HS-5 (cell line): ENCODE results near the gene CELSR3.

Experiments used
- DNase-seq: peaks from one replicate; pipeline ENCODE4 v3.0.0-alpha.2; 2012; ENCODE audit warnings: low read depth

The CELSR3 gene

GRCh38 chr3:48661501-48662144 is 1.1 kb downstream of the CELSR3 start:
- no peak for DNase-seq

GRCh38 chr3:48660800-48661400 is 1.8 kb downstream of the CELSR3 start:
- DNase-seq: no peak

DNA sequence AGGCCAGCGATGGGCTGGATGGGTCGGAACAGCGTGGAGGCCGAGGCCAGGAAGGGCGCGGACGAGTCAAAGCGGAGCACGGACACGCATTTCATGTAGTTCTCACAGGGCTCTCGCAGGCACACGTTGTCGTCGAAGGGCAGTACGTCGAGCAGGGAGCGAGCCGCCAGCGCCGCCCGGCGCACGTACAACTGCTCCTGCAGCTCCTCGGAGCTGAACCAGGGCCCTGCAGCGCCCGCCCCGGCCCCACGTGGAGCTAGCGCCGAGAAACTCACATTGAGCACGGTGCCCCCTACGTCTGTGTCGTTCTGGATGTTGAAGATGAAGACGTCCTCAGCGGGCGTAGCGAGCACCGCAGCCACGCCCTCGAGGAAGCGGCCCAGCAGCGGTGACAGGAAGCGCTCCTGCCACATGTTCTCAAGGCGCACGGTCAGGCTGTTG is 5.8 kb downstream of the CELSR3 start:
- no peak for DNase-seq

- DNase-seq: no peak
These were observed 6.4 kb downstream of the CELSR3 start for GRCh38 chr3:48656061-48656840.

DNA sequence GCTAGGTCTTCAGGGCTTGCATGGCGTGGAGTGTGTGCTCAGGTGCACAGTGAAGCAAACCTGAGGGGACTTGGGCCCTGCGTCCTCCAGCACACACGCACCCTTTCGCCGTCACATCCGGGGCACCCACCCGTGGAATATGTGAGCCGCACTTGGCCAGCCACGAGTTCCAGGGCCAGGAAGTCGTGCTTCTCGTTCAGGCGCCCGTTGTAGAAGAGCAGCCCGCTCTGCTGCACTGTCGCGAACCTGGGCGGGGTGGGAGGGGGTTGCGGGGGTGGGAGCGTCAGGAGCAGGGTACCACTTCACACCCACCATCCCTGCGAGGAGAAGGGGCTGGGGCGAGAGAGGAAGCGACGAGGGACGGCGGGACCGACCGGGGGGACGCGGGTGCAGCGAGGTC is 7.1 kb downstream of the CELSR3 start:
- no peak for DNase-seq

DNA sequence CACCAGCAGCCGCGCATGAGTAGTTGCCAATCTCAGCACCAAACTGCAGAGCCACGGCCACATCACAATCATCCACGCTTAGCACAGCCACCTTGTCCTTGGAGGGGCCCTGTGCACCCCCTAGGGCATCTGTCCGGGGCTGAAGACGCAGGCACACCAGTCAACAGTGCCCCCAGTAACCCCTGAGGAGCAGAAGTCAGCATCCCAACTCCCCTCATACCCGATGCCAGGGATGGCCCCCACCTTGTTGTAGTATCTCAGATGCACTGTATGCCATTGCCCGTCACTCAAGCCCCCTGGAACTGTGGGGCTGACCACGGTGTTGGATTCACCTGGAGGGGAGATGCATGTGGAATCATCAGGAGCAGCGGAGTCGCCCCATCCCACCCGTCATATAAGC is 7.6 kb downstream of the CELSR3 start:
- DNase-seq: no peak

DNA sequence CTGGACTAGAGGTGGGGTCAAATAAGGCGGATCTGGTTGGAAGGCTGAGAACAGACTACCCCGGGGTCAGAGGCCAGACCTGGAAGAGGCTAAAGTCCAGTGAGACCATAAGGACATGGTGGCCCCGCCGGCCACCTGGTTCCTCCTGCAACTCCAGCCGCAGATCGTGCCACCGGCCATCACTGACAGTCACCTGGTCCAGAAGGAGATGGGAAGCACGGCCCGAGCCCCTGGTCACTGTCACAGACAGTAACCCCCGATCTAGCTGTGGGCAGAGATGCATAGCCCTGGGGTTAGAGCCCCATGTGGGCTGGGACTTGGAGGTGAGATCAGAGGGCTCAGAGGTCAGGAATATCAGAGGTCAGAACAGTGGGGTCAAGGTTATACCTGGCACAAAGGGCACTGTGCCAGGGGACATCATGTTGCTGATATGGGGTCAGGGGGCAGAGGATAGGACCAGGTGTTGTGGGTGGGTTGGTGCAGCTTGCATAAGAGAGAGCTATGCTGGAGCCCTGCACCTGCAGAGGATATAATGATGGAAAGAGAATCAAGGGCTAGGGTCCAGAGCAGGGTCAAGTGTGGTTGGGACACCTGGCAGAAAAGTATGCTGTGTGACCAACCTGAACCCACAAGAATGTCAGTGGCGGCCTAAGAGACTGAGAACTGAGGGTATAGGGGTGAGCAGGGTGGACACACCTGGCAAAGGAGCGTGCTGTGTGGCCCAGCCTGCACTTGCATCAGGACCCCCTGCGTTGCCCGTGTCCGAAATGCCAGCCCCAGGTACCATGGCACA is 9.6 kb downstream of the CELSR3 start:
- DNase-seq: no peak

- no peak for DNase-seq
These were observed 10.9 kb downstream of the CELSR3 start for GRCh38 chr3:48651771-48652170.

DNA sequence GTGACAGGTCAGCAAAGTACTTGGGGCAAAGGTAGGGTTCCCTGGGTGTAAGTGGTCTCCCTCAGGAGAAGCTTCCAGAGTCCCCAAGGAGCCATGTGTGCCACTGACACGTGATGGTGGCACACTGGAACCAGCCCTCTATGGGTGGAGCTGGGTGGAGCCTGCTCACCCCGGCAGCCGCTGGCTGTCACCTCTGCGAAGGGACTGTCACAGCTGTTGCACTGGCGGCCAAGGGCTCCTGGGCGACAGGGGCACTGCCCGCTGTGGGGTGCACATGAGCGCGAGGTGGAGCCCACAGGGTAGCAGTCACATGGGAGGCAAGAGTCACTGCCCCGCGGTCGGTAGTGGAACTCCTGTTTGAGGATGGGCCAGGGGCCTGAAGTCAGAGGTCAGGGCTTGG is 12.0 kb downstream of the CELSR3 start:
- DNase-seq: no peak

GRCh38 chr3:48648188-48648850 is 14.4 kb downstream of the CELSR3 start:
- no peak for DNase-seq

DNA sequence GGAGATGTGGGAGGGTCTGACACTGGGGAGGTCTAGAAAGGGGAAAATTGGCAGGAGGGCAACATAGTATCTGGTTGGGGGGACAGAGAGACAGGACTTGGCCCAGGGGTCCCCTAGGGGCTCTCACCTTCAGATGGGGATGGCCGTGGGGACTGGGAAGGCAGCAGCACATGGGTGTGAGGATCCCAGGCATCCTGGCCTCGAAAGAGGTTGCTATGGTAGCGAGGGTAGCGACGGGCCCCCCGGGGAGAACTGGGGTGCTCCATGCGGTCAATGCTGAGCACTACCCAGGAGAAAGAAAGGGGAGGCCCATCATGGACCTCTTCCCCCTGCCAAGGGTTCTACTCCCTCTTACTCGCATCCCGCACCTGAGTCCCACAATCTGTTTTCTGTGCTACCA is 15.0 kb downstream of the CELSR3 start:
- DNase-seq: no peak

- DNase-seq: no peak
These were observed 17.6 kb downstream of the CELSR3 start for GRCh38 chr3:48644898-48645760.

- DNase-seq: no peak
These were observed 20.1 kb downstream of the CELSR3 start for GRCh38 chr3:48642605-48643004.

GRCh38 chr3:48641396-48641795 is 21.3 kb downstream of the CELSR3 start:
- DNase-seq: no peak

DNA sequence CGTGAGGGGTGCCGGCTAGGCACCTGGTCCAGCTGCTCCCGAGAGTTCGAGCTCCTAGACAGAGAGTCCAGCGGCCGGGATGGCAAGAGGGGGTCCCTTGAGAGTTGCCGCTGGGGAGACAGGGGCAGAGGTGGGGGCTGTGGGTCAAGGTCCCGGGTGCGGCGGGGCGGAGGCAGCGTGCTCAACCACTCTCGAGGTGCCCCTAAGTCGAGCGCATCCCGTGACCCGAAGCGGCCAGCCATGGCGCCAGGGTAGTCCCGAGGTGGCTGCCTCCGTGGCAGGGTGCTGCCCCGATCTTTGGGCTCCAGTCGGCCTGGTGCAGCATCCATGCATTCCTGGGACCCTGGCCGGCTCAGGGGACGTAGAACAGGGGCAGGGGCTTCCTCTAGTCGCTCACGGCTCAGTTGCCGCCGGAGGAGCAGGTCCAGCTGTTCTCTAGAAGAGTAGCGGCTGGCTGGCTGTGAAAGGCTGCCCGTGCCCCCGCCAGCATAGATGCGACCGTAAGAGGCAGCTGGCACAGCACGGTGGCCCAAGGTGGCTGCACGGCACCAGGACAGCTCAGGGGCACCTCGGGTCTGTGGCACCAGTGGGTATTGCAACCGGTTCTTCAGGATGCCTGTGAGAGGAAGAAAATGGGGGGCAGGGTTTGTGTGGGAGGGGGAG is 22.6 kb downstream of the CELSR3 start:
- no peak for DNase-seq

GRCh38 chr3:48637305-48637704 is 25.4 kb downstream of the CELSR3 start:
- no peak for DNase-seq

- no peak for DNase-seq
These were observed 26.5 kb downstream of the CELSR3 start for GRCh38 chr3:48636149-48636655.

GRCh38 chr3:48635222-48636021 is 27.3 kb downstream of the CELSR3 start, which contains the start of gene SLC26A6:
Gene SLC26A6, minus strand, starts transcription at chr3:48635461. Its CDS starts 68 bp downstream, at chr3:48635393.
- peak; percentile 81 for DNase-seq

- peak; percentile 28 for DNase-seq
These were observed 27.9 kb downstream of the CELSR3 start for GRCh38 chr3:48634661-48635221.
